GM23338 (cell line): ENCODE measurements around the gene HNRNPAB. TPM values are rescaled to one million over a fixed set of nuclear protein-coding genes. Genes with fewer than 3 reads are reported as not detected.
"Not testable (repeated sequence)": the region's sequence is repeated elsewhere in the genome, so short reads cannot be mapped to it uniquely, and the experiment has no call there.

Source experiments
- ATAC-seq: fragments of 200-7000 bp; cut with Tn5 transposase; 3 replicates; pipeline ENCODE4 v1.9.1; 2020
- DNase-seq: peaks from one replicate; pipeline ENCODE4 v3.0.0-alpha.2; 2015; ENCODE audit warnings: low spot score
- H2AFZ ChIP-seq: fragments of 200-600 bp; sonication (generic); 2 replicates; pipeline ENCODE4 v1.8.0; 2016; ENCODE audit warnings: antibody characterized with exemption, mild to moderate bottlenecking, moderate library complexity
- H3F3A ChIP-seq: fragments of 200-600 bp; sonication (generic); replicated peaks from 2 replicates; pipeline ENCODE4 v1.8.0; 2017; ENCODE audit warnings: antibody characterized with exemption, mixed run types, low read depth
- H3K27ac ChIP-seq: fragments of 200-600 bp; sonication (generic); 2 replicates; pipeline ENCODE4 v1.6.1; 2016; ENCODE audit warnings: low read depth
- H3K27me3 ChIP-seq: fragments of 200-600 bp; sonication (generic); 2 replicates; pipeline ENCODE4 v1.8.0; 2016; ENCODE audit warnings: mild to moderate bottlenecking, mixed run types, moderate library complexity; ENCODE audit not compliant: insufficient read depth
- H3K36me3 ChIP-seq: fragments of 200-600 bp; sonication (generic); 2 replicates; pipeline ENCODE4 v1.8.0; 2016; ENCODE audit warnings: mild to moderate bottlenecking; ENCODE audit not compliant: insufficient read depth
- H3K4me1 ChIP-seq: fragments of 200-600 bp; sonication (generic); 2 replicates; pipeline ENCODE4 v1.8.0; 2016; ENCODE audit warnings: mild to moderate bottlenecking, moderate library complexity; ENCODE audit not compliant: insufficient read depth
- H3K4me2 ChIP-seq: fragments of 200-600 bp; sonication (generic); 2 replicates; pipeline ENCODE4 v1.7.1; 2017; ENCODE audit warnings: mixed run types
- H3K4me3 ChIP-seq: fragments of 200-600 bp; sonication (generic); 2 replicates; pipeline ENCODE4 v1.6.1; 2016; ENCODE audit warnings: mixed run types
- H3K79me2 ChIP-seq: fragments of 200-600 bp; sonication (generic); replicated peaks from 2 replicates; pipeline ENCODE4 v1.8.0; 2017; ENCODE audit warnings: mild to moderate bottlenecking; ENCODE audit not compliant: insufficient read depth
- H3K9me2 ChIP-seq: fragments of 200-600 bp; sonication (generic); 2 replicates; pipeline ENCODE4 v1.8.0; 2017; ENCODE audit not compliant: insufficient read depth
- H4K20me1 ChIP-seq: fragments of 200-600 bp; sonication (generic); replicated peaks from 2 replicates; pipeline ENCODE4 v1.8.0; 2017; ENCODE audit warnings: mild to moderate bottlenecking; ENCODE audit not compliant: insufficient read depth
- H3K27ac Mint-ChIP-seq: 2 replicates; pipeline ENCODE4 v1.8.0; 2020; ENCODE audit warnings: inconsistent platforms, mild to moderate bottlenecking, moderate library complexity, mixed read lengths
- H3K27me3 Mint-ChIP-seq: 3 replicates; pipeline ENCODE4 v1.8.0; 2022; ENCODE audit warnings: low read depth, mild to moderate bottlenecking, moderate library complexity, mixed read lengths, inconsistent platforms; ENCODE audit not compliant: insufficient read depth, poor library complexity
- H3K36me3 Mint-ChIP-seq: 3 replicates; pipeline ENCODE4 v1.8.0; 2021; ENCODE audit warnings: low read depth, mild to moderate bottlenecking, inconsistent platforms, moderate library complexity, mixed read lengths
- H3K4me1 Mint-ChIP-seq: 3 replicates; pipeline ENCODE4 v1.8.0; 2020; ENCODE audit warnings: mild to moderate bottlenecking, inconsistent platforms, mixed read lengths
- H3K4me3 Mint-ChIP-seq: 3 replicates; pipeline ENCODE4 v1.8.0; 2021; ENCODE audit warnings: moderate library complexity, mild to moderate bottlenecking, inconsistent platforms, mixed read lengths
- H3K9me3 Mint-ChIP-seq: 3 replicates; pipeline ENCODE4 v1.8.0; 2020; ENCODE audit warnings: moderate library complexity, mild to moderate bottlenecking, inconsistent platforms, mixed read lengths
- CTCF ChIP-seq, 2 experiments: fragments of 200-600 bp in 1 of 2; sonication (generic) in 1 of 2; conservative IDR thresholded peaks; 2 replicates each; pipeline versions ENCODE4 v1.5.1 to v1.6.1; 2016 to 2017; ENCODE audit warnings: antibody characterized with exemption in 2 of 2, low read depth in 2 of 2, mild to moderate bottlenecking in 2 of 2, moderate library complexity in 1 of 2
- EZH2phosphoT487 ChIP-seq: fragments of 200-600 bp; sonication (generic); IDR thresholded peaks from one replicate; pipeline ENCODE4 v1.8.1; 2018; ENCODE audit warnings: antibody characterized with exemption; ENCODE audit not compliant: unreplicated experiment
- JUNB ChIP-seq: IDR thresholded peaks from one replicate; pipeline ENCODE4 v1.6.1; 2016; ENCODE audit warnings: antibody characterized with exemption; ENCODE audit not compliant: unreplicated experiment
- STAT1 ChIP-seq: IDR thresholded peaks from one replicate; pipeline ENCODE4 v1.6.1; 2016; ENCODE audit warnings: antibody characterized with exemption; ENCODE audit not compliant: unreplicated experiment
- ZNF114 ChIP-seq: fragments of 250-450 bp; sonication (Bioruptor Pico); IDR thresholded peaks from 2 replicates; pipeline ENCODE4 v1.5.0; 2020; ENCODE audit warnings: mild to moderate bottlenecking, moderate library complexity
- ZNF462 ChIP-seq: fragments of 250-450 bp; sonication (Bioruptor Pico); IDR thresholded peaks from 2 replicates; pipeline ENCODE4 v1.5.0; 2020; ENCODE audit warnings: mild to moderate bottlenecking, moderate library complexity
- polyA plus RNA-seq: library from polyadenylated mRNA; unstranded; fragments of >200 nt; fragmentation: Nextera tagmentation; extraction: Ambion mirVana; gene quantifications from 2 replicates; pipeline ENCODE4 v1.2.1, GENCODE V29; 2016
- total RNA-seq: library from RNA; depleted of rRNA; stranded (reverse); fragments of >200 nt; shearing (Covaris generic); gene quantifications from 2 replicates; pipeline ENCODE4 v1.2.3, GENCODE V29; 2014

Gene HNRNPAB
- total and polyA plus RNA-seq, 2 experiments from 2014 or later, result 304 to 579 TPM

GRCh38 chr5:178253632-178254031, 49.3 kb downstream of the HNRNPAB start:
- DNase-seq, H3K36me3 ChIP-seq, H3K79me2 ChIP-seq, H3K4me1 Mint-ChIP-seq, H3K4me3 ChIP-seq, H3K36me3 Mint-ChIP-seq, H2AFZ ChIP-seq, H3K27me3 Mint-ChIP-seq, H3F3A ChIP-seq, H3K9me2 ChIP-seq, H3K27ac Mint-ChIP-seq, H4K20me1 ChIP-seq, H3K4me3 Mint-ChIP-seq, H3K4me1 ChIP-seq, H3K27me3 ChIP-seq, ATAC-seq, H3K4me2 ChIP-seq, H3K27ac ChIP-seq, H3K9me3 Mint-ChIP-seq: not testable (repeated sequence)

- H3K9me2 ChIP-seq, result no peaks in the 10 kb centered on the region
- TF ChIP-seq CTCF (conservative IDR thresholded peaks at IDR 0.05; ENCODE audit: low read depth in 2 of 2) (peak in 1 of 2 experiments; percentile 11; a peak in 1 of 4 replicates), STAT1 (no peak), ZNF114 (CRISPR knock-in tag) (no peak), JUNB (no peak), ZNF462 (CRISPR knock-in tag) (no peak), EZH2phosphoT487 (no peak)
- Mint-ChIP-seq H3K27me3 (peaks cover 6% of the 10 kb centered on the region), H3K4me1 (peaks cover 9% of the 10 kb centered on the region; the same call in 2 of the 3 replicates), H3K4me3 (no peak overlapping the region), H3K9me3 (no peaks in the 10 kb centered on the region), H3K36me3 (no peaks in the 10 kb centered on the region), H3K27ac (no peak overlapping the region)
- H3K4me1 ChIP-seq, result no peaks in the 10 kb centered on the region
- DNase-seq (no peak), ATAC-seq (peak; percentile 21; the same call in 2 of the 3 replicates)
- H3K36me3 ChIP-seq, result no peaks in the 10 kb centered on the region
- H4K20me1 ChIP-seq, result no peaks in the 10 kb centered on the region
- H3K4me3 ChIP-seq, result no peak overlapping the region
- no peak overlapping the region for H2AFZ ChIP-seq
- no peaks in the 10 kb centered on the region for H3K79me2 ChIP-seq
- no peaks in the 10 kb centered on the region for H3K27me3 ChIP-seq
- no peak overlapping the region for H3K4me2 ChIP-seq
- no peaks in the 10 kb centered on the region for H3F3A ChIP-seq
- H3K27ac ChIP-seq, result no peak overlapping the region
These were observed 52.4 kb downstream of the HNRNPAB start for GRCh38 chr5:178256746-178257145.
